ENCODE data around the gene PTPRK. TPM values are rescaled to one million over a fixed set of nuclear protein-coding genes. Genes with fewer than 3 reads are reported as not detected.

PTPRK gene
- total and polyA plus RNA-seq, 10 of the 15 experiments (the other 5 are each of a cell fraction or from before 2014, with no cell fraction given) = 0.23 to 1.9 (median 0.55) TPM

DNA sequence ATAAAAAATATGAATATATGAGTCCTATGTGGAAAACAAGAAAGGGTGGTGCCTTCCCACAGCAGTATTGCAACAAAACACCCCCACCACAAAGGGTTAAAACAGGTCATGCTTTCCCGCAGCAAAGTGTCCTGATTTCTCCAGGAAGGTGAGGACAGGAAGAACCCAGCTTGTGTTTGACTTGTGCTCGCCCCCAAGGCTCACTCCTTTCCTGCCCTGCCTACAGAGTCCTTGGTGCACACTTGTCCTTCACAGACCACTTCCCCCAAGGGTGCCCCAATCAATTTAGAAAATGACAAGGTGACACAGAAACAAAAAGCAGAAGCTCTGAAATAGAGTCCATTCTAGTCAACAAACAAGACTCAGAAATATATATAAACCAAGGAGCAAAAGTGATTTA lies 237.4 kb downstream of the PTPRK start:
- H3K79me2 ChIP-seq (ENCODE audit: control insufficient read depth, insufficient read depth, low read length) = no peaks in the 10 kb centered on the region
- DNase-seq (ENCODE audit: low read depth, low spot score) = no peak
- H3K36me3 ChIP-seq (ENCODE audit: control insufficient read depth in 2 of 2, insufficient read depth in 2 of 2, low read length in 1 of 2) = no peaks in the 10 kb centered on the region
- no peaks in the 10 kb centered on the region for H4K20me1 ChIP-seq (ENCODE audit: control insufficient read depth, insufficient read depth)
- intact Hi-C loops (cut with micrococcal nuclease; ENCODE audit: unreplicated experiment) (no loop called here), in situ Hi-C loops (cut with MboI) (no loop called here)
- H3K27me3 ChIP-seq (replicated peaks in 1 of 2; ENCODE audit: control insufficient read depth in 2 of 2, insufficient read depth in 2 of 2, low read length in 1 of 2) = no peaks in the 10 kb centered on the region
- no peak overlapping the region for H3K9ac ChIP-seq (ENCODE audit: control insufficient read depth, insufficient read depth, low read length)
- no peak overlapping the region for H2AFZ ChIP-seq (ENCODE audit: control insufficient read depth, low read depth, low read length)
- SMC1A ChIA-PET (ENCODE audit: uncharacterized antibody, unreplicated experiment) = interaction anchor here (1.2 to 1.7 kb wide), 2 partner anchors 12 to 17 kb away, joined by 4 to 6 read pairs; no protein-coding TSS in a partner anchor
- no peak overlapping the region for H3K27ac ChIP-seq (ENCODE audit: control insufficient read depth, insufficient read depth)
- no peak for FAIRE-seq
- WGBS (ENCODE audit: insufficient coverage, insufficient replicate concordance, low lambda C conversion rate, missing lambda C conversion rate) = 0% methylated on average over 2 of the region's 2 CpGs
- POLR2A ChIA-PET = no interaction called here
- H3K4me2 ChIP-seq (ENCODE audit: control insufficient read depth, insufficient read depth) = no peak overlapping the region
- RAD21 ChIA-PET (ENCODE audit: unreplicated experiment) = no interaction called here
- TF ChIP-seq ASH2L (IDR thresholded peaks at IDR 0.05; ENCODE audit: borderline replicate concordance, low read depth) (no peak), MXI1 (IDR thresholded peaks at IDR 0.05; ENCODE audit: low read depth, low read length) (no peak), CBX5 (IDR thresholded peaks at IDR 0.05; ENCODE audit: low read depth) (no peak), RELA (IDR thresholded peaks at IDR 0.05; ENCODE audit: borderline replicate concordance, partially characterized antibody) (no peak), IRF4 (IDR thresholded peaks at IDR 0.05; ENCODE audit: low read depth, low read length) (no peak), ATF3 (IDR thresholded peaks at IDR 0.05; ENCODE audit: borderline replicate concordance, extremely low read depth, low read depth, low read length) (no peak)
- CTCF ChIA-PET = interaction anchor here (1.0 kb wide), 1 partner anchor 17 kb away, joined by 3 read pairs; no protein-coding TSS in a partner anchor
- no peaks in the 10 kb centered on the region for H3K9me3 ChIP-seq (replicated peaks; ENCODE audit: control insufficient read depth, insufficient read depth, low read length)
- BruUV-seq (replicated peaks) = no TSS peak
- H3K4me1 ChIP-seq (ENCODE audit: control insufficient read depth, insufficient read depth, low read length) = no peaks in the 10 kb centered on the region
- H3K4me3 ChIP-seq = no peak overlapping the region
- ATAC-seq = peak; percentile 23; the same call in 1 of the 3 replicates

DNA sequence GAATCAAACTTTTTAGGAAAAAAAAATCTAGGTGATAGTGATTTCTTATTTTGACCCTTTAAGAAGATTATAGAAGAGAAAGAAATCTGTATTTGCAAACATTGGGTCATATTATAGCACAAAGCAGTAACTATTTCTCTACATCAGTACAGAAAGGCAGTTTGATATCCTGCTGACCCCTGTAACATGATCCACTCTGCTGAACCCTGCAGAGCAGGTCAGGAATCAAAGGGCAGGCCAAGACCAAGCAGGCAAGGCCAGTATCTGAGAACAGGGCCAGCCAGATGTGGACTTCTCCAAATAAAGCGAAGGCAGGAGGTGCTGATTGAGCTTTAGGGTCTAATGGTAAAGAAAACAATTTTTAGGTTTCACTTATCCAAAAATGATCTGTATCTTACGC lies 239.4 kb downstream of the PTPRK start:
- Histone ChIP-seq H2AFZ (ENCODE audit: control insufficient read depth, low read depth, low read length) (no peak overlapping the region), H4K20me1 (ENCODE audit: control insufficient read depth, insufficient read depth) (no peaks in the 10 kb centered on the region), H3K27ac (ENCODE audit: control insufficient read depth, insufficient read depth) (no peak overlapping the region), H3K4me2 (ENCODE audit: control insufficient read depth, insufficient read depth) (no peak overlapping the region), H3K9ac (ENCODE audit: control insufficient read depth, insufficient read depth, low read length) (no peak overlapping the region), H3K4me3 (no peak overlapping the region), H3K4me1 (ENCODE audit: control insufficient read depth, insufficient read depth, low read length) (no peaks in the 10 kb centered on the region), H3K36me3 (ENCODE audit: control insufficient read depth in 2 of 2, insufficient read depth in 2 of 2, low read length in 1 of 2) (no peaks in the 10 kb centered on the region), H3K79me2 (ENCODE audit: control insufficient read depth, insufficient read depth, low read length) (no peaks in the 10 kb centered on the region), H3K9me3 (replicated peaks; ENCODE audit: control insufficient read depth, insufficient read depth, low read length) (no peaks in the 10 kb centered on the region), H3K27me3 (replicated peaks in 1 of 2; ENCODE audit: control insufficient read depth in 2 of 2, insufficient read depth in 2 of 2, low read length in 1 of 2) (no peaks in the 10 kb centered on the region)
- BruUV-seq (replicated peaks) = no TSS peak
- ChIA-PET SMC1A (ENCODE audit: uncharacterized antibody, unreplicated experiment) (no interaction called here), POLR2A (no interaction called here), CTCF (no interaction called here), RAD21 (ENCODE audit: unreplicated experiment) (no interaction called here)
- intact Hi-C loops (cut with micrococcal nuclease; ENCODE audit: unreplicated experiment) = no loop called here
- FAIRE-seq = no peak
- no peak for DNase-seq (ENCODE audit: low read depth, low spot score)
- WGBS (ENCODE audit: insufficient coverage, insufficient replicate concordance, low lambda C conversion rate, missing lambda C conversion rate) = 36% methylated on average over 2 of the region's 2 CpGs
- ATAC-seq = no peak
- in situ Hi-C loops (cut with MboI) = no loop called here
- TF ChIP-seq, protein P1, sequence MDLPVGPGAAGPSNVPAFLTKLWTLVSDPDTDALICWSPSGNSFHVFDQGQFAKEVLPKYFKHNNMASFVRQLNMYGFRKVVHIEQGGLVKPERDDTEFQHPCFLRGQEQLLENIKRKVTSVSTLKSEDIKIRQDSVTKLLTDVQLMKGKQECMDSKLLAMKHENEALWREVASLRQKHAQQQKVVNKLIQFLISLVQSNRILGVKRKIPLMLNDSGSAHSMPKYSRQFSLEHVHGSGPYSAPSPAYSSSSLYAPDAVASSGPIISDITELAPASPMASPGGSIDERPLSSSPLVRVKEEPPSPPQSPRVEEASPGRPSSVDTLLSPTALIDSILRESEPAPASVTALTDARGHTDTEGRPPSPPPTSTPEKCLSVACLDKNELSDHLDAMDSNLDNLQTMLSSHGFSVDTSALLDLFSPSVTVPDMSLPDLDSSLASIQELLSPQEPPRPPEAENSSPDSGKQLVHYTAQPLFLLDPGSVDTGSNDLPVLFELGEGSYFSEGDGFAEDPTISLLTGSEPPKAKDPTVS (IDR thresholded peaks at IDR 0.05; ENCODE audit: low read depth, low read length) = no peak
- TF ChIP-seq CBFB (IDR thresholded peaks at IDR 0.05; ENCODE audit: low read depth) (no peak), BCL11A (IDR thresholded peaks at IDR 0.05; ENCODE audit: low read depth, low read length) (no peak), IRF5 (IDR thresholded peaks at IDR 0.05; ENCODE audit: borderline replicate concordance) (no peak)
- TF ChIP-seq, protein P2, sequence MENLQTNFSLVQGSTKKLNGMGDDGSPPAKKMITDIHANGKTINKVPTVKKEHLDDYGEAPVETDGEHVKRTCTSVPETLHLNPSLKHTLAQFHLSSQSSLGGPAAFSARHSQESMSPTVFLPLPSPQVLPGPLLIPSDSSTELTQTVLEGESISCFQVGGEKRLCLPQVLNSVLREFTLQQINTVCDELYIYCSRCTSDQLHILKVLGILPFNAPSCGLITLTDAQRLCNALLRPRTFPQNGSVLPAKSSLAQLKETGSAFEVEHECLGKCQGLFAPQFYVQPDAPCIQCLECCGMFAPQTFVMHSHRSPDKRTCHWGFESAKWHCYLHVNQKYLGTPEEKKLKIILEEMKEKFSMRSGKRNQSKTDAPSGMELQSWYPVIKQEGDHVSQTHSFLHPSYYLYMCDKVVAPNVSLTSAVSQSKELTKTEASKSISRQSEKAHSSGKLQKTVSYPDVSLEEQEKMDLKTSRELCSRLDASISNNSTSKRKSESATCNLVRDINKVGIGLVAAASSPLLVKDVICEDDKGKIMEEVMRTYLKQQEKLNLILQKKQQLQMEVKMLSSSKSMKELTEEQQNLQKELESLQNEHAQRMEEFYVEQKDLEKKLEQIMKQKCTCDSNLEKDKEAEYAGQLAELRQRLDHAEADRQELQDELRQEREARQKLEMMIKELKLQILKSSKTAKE (IDR thresholded peaks at IDR 0.05; ENCODE audit: low read depth, poor library complexity, severe bottlenecking) = no peak

All from GM12878 (cell line).